Skin epidermis (tissue), 12 donors: Measurements from ENCODE around the gene SERTAD3.
"Not testable (repeated sequence)": the region's sequence is repeated elsewhere in the genome, so short reads cannot be mapped to it uniquely, and the experiment has no call there.

Experiments used
- H3K27ac ChIP-seq, 21 experiments: fragments of 200-600 bp; sonication (generic) in 11 of 21; one replicate each; pipeline ENCODE4 v1.5.0; 2020; ENCODE audit warnings: mild to moderate bottlenecking in 3 of 21, inconsistent platforms in 2 of 21, moderate library complexity in 2 of 21
- H3K4me3 ChIP-seq, 7 experiments: fragments of 200-600 bp; sonication (generic) in 2 of 7; one replicate each; pipeline ENCODE4 v1.5.0; 2020; ENCODE audit warnings: inconsistent platforms in 2 of 7, mild to moderate bottlenecking in 2 of 7, moderate library complexity in 1 of 7

The SERTAD3 gene

DNA sequence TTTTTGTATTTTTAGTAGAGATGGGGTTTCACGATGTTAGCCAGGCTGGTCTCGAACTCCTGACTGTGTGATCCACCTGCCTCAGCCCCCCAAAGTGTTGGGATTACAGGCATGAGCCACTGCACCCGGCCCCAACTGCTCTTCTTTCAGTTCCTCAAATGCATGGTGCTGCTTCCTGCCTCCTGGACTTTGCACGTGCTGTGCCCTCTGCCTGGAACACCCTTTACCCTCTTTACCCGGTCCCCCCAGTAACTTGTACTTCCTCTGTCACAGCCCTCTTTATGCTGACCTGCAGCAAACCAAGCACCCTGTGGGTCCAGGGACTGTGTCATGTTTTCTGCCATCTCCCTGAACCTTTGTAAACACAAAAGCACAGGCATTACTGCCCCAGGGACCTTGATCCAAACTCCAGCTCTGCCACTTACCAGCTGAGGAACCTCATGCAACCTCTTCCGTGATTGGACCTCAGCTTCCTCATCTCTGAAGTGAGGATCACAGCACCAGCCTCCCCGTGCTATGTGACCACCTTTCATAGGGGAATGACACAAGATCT, 17.6 kb upstream of the SERTAD3 start:
- H3K4me3 ChIP-seq: no peak overlapping the region
- no peak overlapping the region for H3K27ac ChIP-seq

GRCh38 chr19:40460185-40460584, 16.1 kb upstream of the SERTAD3 start:
- no peak overlapping the region for H3K4me3 ChIP-seq
- no peak overlapping the region for H3K27ac ChIP-seq

DNA sequence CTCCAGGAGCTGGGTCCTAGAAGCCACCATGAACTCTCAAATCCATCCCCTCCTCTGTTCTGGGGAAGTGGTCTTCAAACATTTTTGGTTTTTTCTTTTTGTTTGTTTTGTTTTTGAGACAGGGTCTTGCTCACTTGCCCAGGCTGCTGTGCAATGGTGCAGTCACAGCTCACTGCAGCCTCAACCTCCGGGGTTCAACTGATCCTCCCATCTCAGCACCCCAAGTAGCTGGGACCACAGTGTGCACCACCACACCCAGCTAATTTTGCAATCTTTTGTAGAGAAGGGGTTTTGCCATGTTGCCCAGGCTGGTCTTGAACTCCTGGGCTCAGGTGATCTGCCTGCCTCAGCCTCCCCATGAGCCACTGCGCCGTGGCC, 14.5 kb upstream of the SERTAD3 start:
- Histone ChIP-seq H3K27ac (no peak overlapping the region), H3K4me3 (no peak overlapping the region)

DNA sequence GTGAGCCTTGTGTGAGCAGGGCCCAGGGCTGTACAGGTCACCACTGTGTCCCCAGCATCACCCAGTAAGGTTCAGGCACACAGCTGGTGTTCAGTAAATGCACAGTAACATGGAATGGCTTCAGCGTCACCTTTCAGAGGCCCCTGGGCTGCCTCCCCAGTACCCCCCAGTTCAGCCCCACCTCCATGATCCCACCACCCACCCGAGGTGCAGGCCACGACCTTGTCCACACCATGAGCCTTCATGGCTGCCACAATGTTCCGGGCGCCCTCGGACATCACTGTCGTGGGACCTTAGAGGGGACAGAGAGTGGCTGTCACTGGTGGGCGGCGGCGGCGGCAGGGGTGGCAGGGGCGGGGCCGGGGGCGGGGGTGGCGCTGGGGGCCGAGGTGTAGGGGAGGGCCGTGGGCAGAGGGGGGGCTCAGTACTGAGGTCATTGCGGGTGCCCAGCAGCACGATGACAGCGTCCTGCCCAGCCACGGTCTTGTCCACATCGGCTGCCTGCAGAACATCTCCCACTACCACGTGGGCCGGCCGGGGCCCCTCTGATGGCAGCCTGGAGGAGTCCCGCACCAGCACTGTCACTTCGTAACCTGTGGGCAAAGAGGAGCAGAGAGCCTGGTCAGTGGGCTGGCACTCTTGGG, 13.9 kb upstream of the SERTAD3 start:
- H3K4me3 ChIP-seq: no peak overlapping the region
- H3K27ac ChIP-seq: no peak overlapping the region

GRCh38 chr19:40457048-40457447, 12.9 kb upstream of the SERTAD3 start:
- H3K4me3 ChIP-seq: no peak overlapping the region

DNA sequence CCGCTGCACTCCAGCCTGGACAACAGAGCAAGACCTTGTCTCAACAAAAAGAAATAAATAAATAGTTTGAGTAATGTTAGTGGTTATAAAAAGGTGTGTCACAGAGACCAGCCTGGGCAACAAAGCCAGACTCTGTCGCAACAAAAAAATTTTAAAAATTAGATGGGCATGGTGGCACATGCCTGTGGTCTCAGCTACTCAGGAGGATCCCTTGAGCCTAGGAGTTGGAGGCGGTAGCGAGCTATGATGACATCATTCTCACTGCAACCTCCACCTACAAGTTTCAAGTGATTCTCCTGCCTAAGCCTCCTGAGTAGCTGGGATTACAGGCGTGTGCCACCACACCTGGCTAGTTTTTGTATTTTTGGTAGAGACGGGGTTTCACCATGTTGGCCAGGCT, 9.8 kb upstream of the SERTAD3 start:
- H3K27ac ChIP-seq, H3K4me3 ChIP-seq: not testable (repeated sequence)

More at GRCh38 chr19:40457048-40457447, 12.9 kb upstream of the SERTAD3 start:
- H3K27ac ChIP-seq: no peak overlapping the region

GRCh38 chr19:40453151-40453735, 9.1 kb upstream of the SERTAD3 start:
- no peak overlapping the region for H3K27ac ChIP-seq

DNA sequence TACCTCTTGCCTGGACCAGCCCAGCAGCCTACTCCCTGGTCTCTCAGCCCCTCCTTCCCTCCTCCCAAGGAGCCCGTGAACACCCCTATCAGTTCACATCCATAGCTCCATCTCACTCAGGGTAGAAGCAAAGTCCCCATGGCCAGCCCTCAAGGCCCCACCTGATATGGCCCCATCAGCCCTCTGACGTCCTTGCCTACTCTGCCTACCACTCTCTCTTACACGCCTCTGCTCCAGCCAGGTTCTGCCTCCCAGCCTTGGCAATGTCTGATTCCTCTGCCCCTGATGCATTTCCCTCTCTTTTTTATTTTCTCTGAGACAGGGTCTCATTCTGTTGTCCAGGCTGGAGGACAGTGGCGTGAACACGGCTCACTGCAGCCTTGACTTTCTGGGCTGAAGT, 7.9 kb upstream of the SERTAD3 start:
- no peak overlapping the region for H3K27ac ChIP-seq
- H3K4me3 ChIP-seq: no peak overlapping the region

More at GRCh38 chr19:40453151-40453735, 9.1 kb upstream of the SERTAD3 start:
- no peak overlapping the region for H3K4me3 ChIP-seq

DNA sequence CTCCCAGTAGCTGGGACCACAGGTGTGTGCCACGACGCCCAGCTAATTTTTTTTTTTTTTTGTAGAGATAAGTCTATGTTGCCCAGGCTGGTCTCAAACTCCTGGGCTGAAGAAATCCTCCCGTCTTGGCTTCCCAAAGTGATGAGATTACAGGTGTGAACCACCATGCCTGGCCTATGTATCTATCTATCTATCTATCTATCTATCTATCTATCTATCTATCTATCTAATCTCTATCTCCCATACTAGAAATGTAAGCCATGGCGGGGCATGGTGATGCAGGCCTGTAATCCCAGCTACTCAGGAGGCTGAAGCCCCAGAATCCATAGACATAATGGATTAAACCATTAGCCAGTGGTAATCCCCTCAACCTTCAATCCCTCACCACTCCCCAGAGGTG, 6.5 kb upstream of the SERTAD3 start:
- no peak overlapping the region for H3K4me3 ChIP-seq

DNA sequence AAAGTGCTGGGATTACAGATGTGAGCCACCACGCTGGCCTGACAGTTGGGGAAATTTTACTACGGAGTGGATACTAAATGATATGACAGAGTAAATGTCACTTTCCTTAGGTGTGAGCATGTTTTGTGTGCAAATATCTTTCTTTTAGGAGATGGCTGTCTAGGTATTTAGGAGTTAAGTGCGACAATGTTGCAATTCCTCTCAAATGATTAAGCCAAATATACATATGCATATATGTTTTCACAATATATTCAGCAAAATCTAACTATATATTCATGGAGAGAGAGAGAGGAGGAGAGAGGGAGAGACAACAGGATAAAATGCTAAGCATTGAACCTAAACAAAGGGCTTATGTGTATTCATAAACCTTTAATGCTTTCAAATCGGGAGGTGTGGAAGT, 5.4 kb upstream of the SERTAD3 start:
- Histone ChIP-seq H3K27ac (no peak overlapping the region), H3K4me3 (no peak overlapping the region)

More for the DNA sequence above, 6.5 kb upstream of the SERTAD3 start:
- H3K27ac ChIP-seq: no peak overlapping the region

GRCh38 chr19:40446263-40446784, 2.2 kb upstream of the SERTAD3 start:
- no peak overlapping the region for H3K4me3 ChIP-seq
- H3K27ac ChIP-seq: peak overlapping the region in 2 of 21 experiments; percentile 9 to 30

DNA sequence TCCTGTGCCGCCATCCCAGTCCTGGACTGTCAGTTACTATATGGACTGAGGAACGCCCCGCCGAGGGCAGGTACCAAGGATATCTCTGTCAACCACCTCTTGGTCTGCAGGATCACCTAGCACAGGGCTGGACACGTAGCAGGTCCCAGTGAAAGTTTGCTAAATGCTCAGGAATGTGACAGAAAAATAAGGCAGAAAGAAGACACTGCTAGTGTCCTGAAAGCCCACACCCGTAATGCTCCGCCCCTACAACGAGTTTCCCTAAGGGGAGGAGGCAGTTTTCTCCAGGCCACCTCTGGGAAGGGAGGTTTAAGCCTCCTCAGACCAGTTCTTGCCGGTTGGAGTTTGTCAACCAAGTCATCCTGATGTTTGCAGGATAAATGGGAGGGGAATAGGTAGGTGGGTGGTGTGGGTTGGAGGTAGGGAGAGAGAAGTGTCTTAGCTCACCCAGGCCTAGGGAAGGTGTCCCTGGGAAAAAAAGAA, 1.7 kb upstream of the SERTAD3 start:
- Histone ChIP-seq H3K27ac (peak overlapping the region in 5 of 21 experiments; percentile 9 to 98 (median 30)), H3K4me3 (no peak overlapping the region)

- Histone ChIP-seq H3K27ac (peak overlapping the region in 20 of 21 experiments; percentile 75 to 99 (median 92)), H3K4me3 (peak overlapping the region; percentile 73 to 96 (median 94))
Observed at GRCh38 chr19:40444825-40445312, 734 bp upstream of the SERTAD3 start.

DNA sequence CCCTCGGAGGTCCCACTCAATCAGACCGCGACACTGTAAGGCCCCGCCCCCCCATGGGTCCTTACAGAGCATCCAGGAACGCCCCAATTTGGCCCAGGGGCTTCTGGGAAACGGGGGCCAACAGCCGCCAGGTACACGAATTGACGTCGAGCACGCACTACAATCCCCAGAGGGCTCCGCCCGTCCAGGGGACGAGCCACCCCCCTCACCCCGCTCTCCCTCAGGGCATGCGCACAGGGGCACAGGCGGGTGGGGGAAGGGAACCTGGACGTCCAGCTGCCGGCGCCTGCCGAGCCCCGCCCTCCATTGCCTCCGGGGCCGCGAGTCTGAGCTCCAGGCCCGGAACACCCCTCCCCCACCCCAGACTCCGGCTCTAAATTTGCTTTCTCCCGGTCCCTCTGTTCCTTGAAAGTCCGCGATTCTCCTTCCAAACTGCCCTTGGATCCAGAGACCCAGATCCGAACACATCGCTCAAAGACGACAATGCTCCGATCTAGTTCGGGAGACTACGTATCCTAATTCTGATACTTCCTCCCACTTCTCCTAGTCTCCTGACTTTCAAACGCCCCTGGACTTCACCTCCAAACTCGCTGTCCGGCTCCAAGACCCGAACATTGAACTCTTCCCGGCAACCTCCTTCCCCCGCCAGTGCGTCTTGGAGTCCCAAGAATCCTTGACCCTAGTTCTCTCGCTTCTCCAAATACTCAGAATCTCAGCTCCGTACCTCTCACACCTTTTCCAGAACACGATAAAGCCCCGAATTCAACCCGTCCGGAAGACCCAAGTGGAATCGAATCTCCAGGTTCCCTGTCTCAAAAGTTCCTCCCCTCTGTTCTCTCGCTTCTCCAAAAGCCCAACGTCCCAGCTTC, 770 bp downstream of the SERTAD3 start:
- H3K27ac ChIP-seq: peak overlapping the region; percentile 28 to 99 (median 92)

GRCh38 chr19:40442328-40443130, 1.6 kb downstream of the SERTAD3 start:
- Histone ChIP-seq H3K4me3 (peak overlapping the region; percentile 73 to 96 (median 94)), H3K27ac (peak overlapping the region in 19 of 21 experiments; percentile 61 to 99 (median 90))

More for the DNA sequence above, 770 bp downstream of the SERTAD3 start:
- H3K4me3 ChIP-seq: peak overlapping the region; percentile 73 to 96 (median 94)

DNA sequence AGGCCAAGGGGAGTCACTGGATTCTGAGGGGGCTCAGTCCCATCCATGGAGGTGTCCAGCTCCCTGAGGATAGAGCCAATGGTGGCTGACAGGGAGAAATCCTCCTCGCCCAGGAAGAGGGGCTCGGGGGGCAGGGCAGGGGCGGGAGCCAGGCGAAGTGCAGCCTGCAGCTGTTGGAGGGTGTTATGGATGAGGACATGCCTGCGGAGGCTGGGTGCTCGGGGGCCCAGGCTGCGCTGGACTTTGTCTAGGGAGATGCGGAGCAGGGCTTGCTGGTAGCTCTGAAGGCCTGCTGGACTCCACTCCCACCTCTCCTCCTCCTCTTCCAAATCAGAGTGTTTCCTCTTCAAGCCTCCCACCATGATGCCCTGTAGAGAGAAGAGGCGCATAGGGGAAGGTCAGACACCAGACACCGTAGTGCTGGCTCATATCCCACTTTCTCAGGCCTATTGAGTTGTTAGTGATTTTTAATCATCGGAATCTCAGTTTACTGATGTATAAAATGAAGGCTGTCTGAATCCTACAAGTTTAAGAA, 2.3 kb downstream of the SERTAD3 start:
- Histone ChIP-seq H3K4me3 (no peak overlapping the region), H3K27ac (peak overlapping the region in 10 of 21 experiments; percentile 5 to 99 (median 90))

- H3K4me3 ChIP-seq: no peak overlapping the region
- no peak overlapping the region for H3K27ac ChIP-seq
Observed at GRCh38 chr19:40438284-40438683, 5.9 kb downstream of the SERTAD3 start.

DNA sequence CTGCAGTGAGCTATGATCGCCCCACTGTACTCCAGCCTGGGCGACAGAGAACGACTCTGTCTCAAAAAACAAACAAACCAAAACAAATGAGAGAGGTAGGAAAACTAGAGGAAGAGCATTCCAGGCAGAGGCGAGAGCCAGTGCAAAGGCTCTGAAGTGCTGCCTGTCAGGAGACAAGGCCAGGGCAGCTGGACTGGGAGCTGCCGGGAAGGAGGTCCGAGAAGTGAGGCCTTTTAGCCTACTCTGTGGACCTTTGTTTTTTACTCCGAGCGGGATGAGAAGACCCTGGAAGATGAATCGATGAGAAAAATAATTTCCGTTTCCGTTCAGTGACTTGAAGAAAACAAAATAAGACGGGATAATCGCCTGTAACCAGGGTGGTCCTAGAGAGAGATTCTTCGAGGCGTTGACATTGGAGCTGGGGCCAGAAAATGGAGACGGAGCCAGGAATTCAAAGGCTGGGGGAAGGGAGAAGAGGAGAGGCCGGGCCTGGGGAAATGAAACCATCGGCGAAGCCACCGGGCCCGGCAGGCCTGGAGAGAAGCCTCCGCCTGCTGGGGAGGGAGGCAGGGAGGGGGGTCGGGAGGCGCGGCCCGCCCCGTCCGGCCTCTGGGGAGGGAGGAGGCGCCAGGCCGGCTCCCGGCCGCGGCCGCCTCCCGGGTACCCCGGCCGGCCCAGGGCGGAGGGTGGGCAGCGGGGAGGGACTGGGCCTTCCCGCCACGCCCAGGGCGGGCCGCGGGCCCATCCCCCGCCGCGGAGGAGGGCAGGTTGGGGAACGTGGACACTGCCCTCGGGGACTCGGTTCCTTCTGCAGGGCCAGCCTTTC, 10.5 kb downstream of the SERTAD3 start:
- peak overlapping the region; percentile 40 to 98 (median 92) for H3K27ac ChIP-seq
- peak overlapping the region; percentile 22 to 44 (median 32) for H3K4me3 ChIP-seq
